PC-3 (cell line): ENCODE measurements around the gene MAGI1. TPM values are rescaled to one million over a fixed set of nuclear protein-coding genes. Genes with fewer than 3 reads are reported as not detected.

ENCODE experiments used
- ATAC-seq: fragments of 200-7000 bp; cut with Tn5 transposase; 2 replicates; pipeline ENCODE4 v1.9.1; 2020; ENCODE audit warnings: mild to moderate bottlenecking, moderate library complexity
- BruUV-seq: library from RNA; stranded (reverse); fragments of 400-500 nt; replicated peaks from 2 replicates; lab custom pipeline; 2021; lab: Mats Ljungman, UMichigan
- CTCF ChIA-PET: fragments of 300-600 bp; sonication (Branson Sonifier 250); formaldehyde crosslinking; loops from one replicate; lab custom pipeline; 2022; ENCODE audit warnings: antibody characterized with exemption; lab: Charles Lee
- POLR2A ChIA-PET: fragments of 300-600 bp; sonication (Branson Sonifier 250); formaldehyde crosslinking; loops from one replicate; lab custom pipeline; 2022; ENCODE audit warnings: antibody characterized with exemption; ENCODE audit not compliant: unreplicated experiment; lab: Charles Lee
- DNase-seq: peaks from one replicate; pipeline ENCODE4 v3.0.0-alpha.2; 2015
- H2AFZ ChIP-seq: fragments of 300-600 bp; sonication (generic); 2 replicates; pipeline ENCODE4 v1.6.0; 2016; ENCODE audit warnings: antibody characterized with exemption, low read length
- H3F3A ChIP-seq: fragments of 300-600 bp; sonication (generic); one replicate; pipeline ENCODE4 v1.6.0; 2017; ENCODE audit warnings: antibody characterized with exemption, low read length, control low read depth, mild to moderate bottlenecking; ENCODE audit not compliant: unreplicated experiment
- H3K27ac ChIP-seq: fragments of 300-600 bp; sonication (generic); 2 replicates; pipeline ENCODE4 v1.5.1; 2016; ENCODE audit warnings: mild to moderate bottlenecking, low read length
- H3K27me3 ChIP-seq: fragments of 300-600 bp; sonication (generic); 2 replicates; pipeline ENCODE4 v1.6.1; 2016; ENCODE audit warnings: low read length, mixed read lengths
- H3K36me3 ChIP-seq: fragments of 300-600 bp; sonication (generic); 2 replicates; pipeline ENCODE4 v1.6.1; 2016; ENCODE audit warnings: low read depth, mixed run types, low read length, mixed read lengths
- H3K4me1 ChIP-seq: fragments of 300-600 bp; sonication (generic); 2 replicates; pipeline ENCODE4 v1.5.1; 2016; ENCODE audit warnings: low read length; ENCODE audit not compliant: insufficient read depth
- H3K4me2 ChIP-seq: fragments of 300-600 bp; sonication (generic); 2 replicates; pipeline ENCODE4 v1.6.0; 2016; ENCODE audit warnings: low read length
- H3K4me3 ChIP-seq: fragments of 300-600 bp; sonication (generic); 2 replicates; pipeline ENCODE4 v1.5.1; 2016; ENCODE audit warnings: mild to moderate bottlenecking, low read length, mixed read lengths
- H3K79me2 ChIP-seq: fragments of 300-600 bp; sonication (generic); 2 replicates; pipeline ENCODE4 v1.6.1; 2017; ENCODE audit warnings: low read length, mixed read lengths
- H3K9ac ChIP-seq: fragments of 300-600 bp; sonication (generic); 2 replicates; pipeline ENCODE4 v1.6.0; 2016; ENCODE audit warnings: mild to moderate bottlenecking, low read length
- H3K9me2 ChIP-seq: fragments of 300-600 bp; sonication (generic); replicated peaks from 2 replicates; pipeline ENCODE4 v1.6.1; 2016; ENCODE audit warnings: mixed run types, low read length, mixed read lengths
- H3K9me3 ChIP-seq: fragments of 300-600 bp; sonication (generic); 2 replicates; pipeline ENCODE4 v1.6.1; 2016; ENCODE audit warnings: low read length, mixed read lengths
- H4K20me1 ChIP-seq: fragments of 300-600 bp; sonication (generic); 2 replicates; pipeline ENCODE4 v1.6.1; 2016; ENCODE audit warnings: low read length, mixed read lengths
- EZH2 ChIP-seq: fragments of 300-600 bp; sonication (generic); IDR thresholded peaks from one replicate; pipeline ENCODE4 v1.6.1; 2017; ENCODE audit warnings: antibody characterized with exemption, mild to moderate bottlenecking, low read length; ENCODE audit not compliant: unreplicated experiment
- EZH2phosphoT487 ChIP-seq: fragments of 300-600 bp; sonication (generic); IDR thresholded peaks from 2 replicates; pipeline ENCODE4 v1.6.1; 2018; ENCODE audit warnings: mild to moderate bottlenecking, antibody characterized with exemption, low read length, borderline replicate concordance
- intact Hi-C: fragments of 100-400 bp; cut with micrococcal nuclease; formaldehyde crosslinking; loops from 2 replicates; pipeline ENCODE4 v1.9.0; 2023
- total RNA-seq: library from RNA; depleted of rRNA; stranded (reverse); fragments of >200 nt; gene quantifications from 2 replicates; pipeline ENCODE4 v1.2.3, GENCODE V29; 2014
- TF ChIP-seq, protein P1 (sequence below): fragments of 300-600 bp; sonication (generic); conservative IDR thresholded peaks from 2 replicates; pipeline ENCODE4 v1.5.1; 2017; ENCODE audit warnings: antibody characterized with exemption, low read depth, mild to moderate bottlenecking, low read length

MAGI1 gene
- total RNA-seq, 1 experiment from 2014 or later, result 8.9 TPM

DNA sequence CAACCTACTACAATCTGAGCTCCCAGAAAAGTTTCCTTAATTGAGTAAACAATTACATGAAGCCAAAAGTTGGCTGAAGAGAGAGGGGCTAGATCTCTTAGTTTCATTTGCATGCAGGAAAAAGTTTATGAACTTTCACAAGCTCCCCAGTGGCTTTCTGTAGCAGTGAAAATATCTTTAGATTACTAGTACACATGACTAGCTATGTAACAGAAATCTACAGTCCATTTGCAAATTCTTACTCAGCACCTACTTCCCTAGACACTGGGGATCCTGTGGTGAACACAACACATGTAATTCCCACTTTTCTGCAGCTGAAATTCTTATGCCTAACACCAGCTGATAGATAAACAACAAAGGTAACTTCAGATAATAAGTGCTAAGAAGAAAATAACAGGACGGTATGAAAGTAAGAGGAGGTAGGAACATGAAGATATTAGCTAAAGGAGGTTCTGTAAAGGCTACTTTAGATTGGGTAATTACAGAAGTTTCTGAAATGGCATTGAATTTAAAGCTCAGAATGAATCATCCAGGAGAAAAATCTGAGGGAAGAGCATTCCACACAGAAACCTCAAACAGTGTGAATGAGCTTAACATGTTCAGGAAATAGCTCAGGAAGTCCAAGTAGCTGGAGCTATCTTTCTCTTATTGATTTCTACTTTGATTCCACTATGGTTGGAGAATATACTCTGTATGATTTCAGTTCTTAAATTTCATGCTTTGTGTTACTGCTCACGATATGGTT is 204.8 kb downstream of the MAGI1 start:
- Histone ChIP-seq H2AFZ (no peak overlapping the region), H3F3A (no peaks in the 10 kb centered on the region), H3K4me2 (no peak overlapping the region), H3K79me2 (no peaks in the 10 kb centered on the region), H3K9me3 (no peaks in the 10 kb centered on the region), H3K27me3 (no peaks in the 10 kb centered on the region), H4K20me1 (no peaks in the 10 kb centered on the region), H3K9ac (no peak overlapping the region), H3K4me1 (peaks cover 16% of the 10 kb centered on the region; the same call in 1 of the 2 replicates), H3K4me3 (no peak overlapping the region), H3K36me3 (no peaks in the 10 kb centered on the region), H3K9me2 (no peaks in the 10 kb centered on the region), H3K27ac (no peak overlapping the region)
- DNase-seq, result peak; percentile 33
- no TSS peak for BruUV-seq
- intact Hi-C loops, result no loop called here
- ChIA-PET CTCF (no interaction called here), POLR2A (no interaction called here)
- peak; percentile 62 for ATAC-seq
- TF ChIP-seq EZH2 (no peak), EZH2phosphoT487 (no peak)
- TF ChIP-seq, protein P1, sequence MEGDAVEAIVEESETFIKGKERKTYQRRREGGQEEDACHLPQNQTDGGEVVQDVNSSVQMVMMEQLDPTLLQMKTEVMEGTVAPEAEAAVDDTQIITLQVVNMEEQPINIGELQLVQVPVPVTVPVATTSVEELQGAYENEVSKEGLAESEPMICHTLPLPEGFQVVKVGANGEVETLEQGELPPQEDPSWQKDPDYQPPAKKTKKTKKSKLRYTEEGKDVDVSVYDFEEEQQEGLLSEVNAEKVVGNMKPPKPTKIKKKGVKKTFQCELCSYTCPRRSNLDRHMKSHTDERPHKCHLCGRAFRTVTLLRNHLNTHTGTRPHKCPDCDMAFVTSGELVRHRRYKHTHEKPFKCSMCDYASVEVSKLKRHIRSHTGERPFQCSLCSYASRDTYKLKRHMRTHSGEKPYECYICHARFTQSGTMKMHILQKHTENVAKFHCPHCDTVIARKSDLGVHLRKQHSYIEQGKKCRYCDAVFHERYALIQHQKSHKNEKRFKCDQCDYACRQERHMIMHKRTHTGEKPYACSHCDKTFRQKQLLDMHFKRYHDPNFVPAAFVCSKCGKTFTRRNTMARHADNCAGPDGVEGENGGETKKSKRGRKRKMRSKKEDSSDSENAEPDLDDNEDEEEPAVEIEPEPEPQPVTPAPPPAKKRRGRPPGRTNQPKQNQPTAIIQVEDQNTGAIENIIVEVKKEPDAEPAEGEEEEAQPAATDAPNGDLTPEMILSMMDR, result no peak

DNA sequence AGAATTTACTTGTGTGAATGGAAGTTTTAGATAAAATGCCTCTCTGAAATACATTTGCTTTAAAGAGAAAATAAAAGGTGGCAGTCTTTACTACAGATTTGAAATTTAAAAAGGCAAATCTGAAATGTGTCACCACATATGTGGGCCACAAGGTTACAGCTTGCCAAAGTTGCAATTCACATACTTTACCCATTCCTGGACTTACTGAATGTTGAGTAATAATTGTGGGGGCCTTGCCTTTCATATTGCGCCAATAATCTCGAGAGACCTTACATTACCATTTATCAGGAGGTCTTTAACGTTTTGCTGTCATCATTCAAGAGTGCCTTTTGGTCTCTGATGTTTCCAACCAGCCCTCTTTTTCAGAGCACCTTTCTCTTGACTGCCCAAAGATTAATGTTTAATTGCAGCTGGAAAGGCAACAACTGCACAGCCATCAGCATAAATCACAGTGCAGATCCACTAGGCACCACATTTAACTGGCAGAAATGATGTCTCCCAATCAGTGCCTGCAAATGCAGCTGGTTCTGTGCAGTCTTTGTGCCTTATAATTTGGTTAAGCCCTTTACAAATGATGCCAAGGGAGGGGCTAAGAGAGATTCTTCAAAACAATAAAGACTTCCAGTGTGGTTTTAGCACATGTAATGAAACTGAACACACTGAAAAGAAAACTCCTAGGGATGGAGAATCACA is 206.8 kb downstream of the MAGI1 start:
- H3K9me2 ChIP-seq, result no peaks in the 10 kb centered on the region
- H3K4me1 ChIP-seq, result peaks cover 16% of the 10 kb centered on the region; the same call in 1 of the 2 replicates
- no peak overlapping the region for H3K4me3 ChIP-seq
- no peaks in the 10 kb centered on the region for H3K36me3 ChIP-seq
- H3K9ac ChIP-seq, result no peak overlapping the region
- H3F3A ChIP-seq, result no peaks in the 10 kb centered on the region
- H3K27me3 ChIP-seq, result no peaks in the 10 kb centered on the region
- ChIA-PET POLR2A (no interaction called here), CTCF (no interaction called here)
- no peak overlapping the region for H3K27ac ChIP-seq
- intact Hi-C loops, result no loop called here
- ATAC-seq, result peak; percentile 40
- TF ChIP-seq EZH2, result no peak
- TF ChIP-seq EZH2phosphoT487, result no peak
- TF ChIP-seq, protein P1, result no peak
- H2AFZ ChIP-seq, result no peak overlapping the region
- DNase-seq, result peak; percentile 30
- BruUV-seq, result no TSS peak
- H3K4me2 ChIP-seq, result peak overlapping the region; percentile 22; the same call in 1 of the 2 replicates
- no peaks in the 10 kb centered on the region for H3K79me2 ChIP-seq
- no peaks in the 10 kb centered on the region for H4K20me1 ChIP-seq
- no peaks in the 10 kb centered on the region for H3K9me3 ChIP-seq
